Testis (tissue), 3 donors: ENCODE data around the gene RNF213. TPM values are rescaled to one million over a fixed set of nuclear protein-coding genes. Genes with fewer than 3 reads are reported as not detected.

Experiments used
- DNase-seq: peaks from one replicate; pipeline ENCODE4 v3.0.0-alpha.2; 2019
- H3K27ac ChIP-seq, 2 donors: fragments of 200-600 bp; sonication (generic); one replicate each; pipeline ENCODE4 v1.5.1; 2019
- H3K27me3 ChIP-seq: fragments of 200-600 bp; sonication (generic); one replicate; pipeline ENCODE4 v1.5.1; 2019
- H3K36me3 ChIP-seq: fragments of 200-600 bp; sonication (generic); one replicate; pipeline ENCODE4 v1.5.1; 2017; ENCODE audit warnings: low read depth; ENCODE audit errors: missing control alignments
- H3K4me1 ChIP-seq: fragments of 200-600 bp; sonication (generic); one replicate; pipeline ENCODE4 v1.5.1; 2019
- H3K4me3 ChIP-seq, 2 donors: fragments of 200-600 bp; sonication (generic); one replicate each; pipeline ENCODE4 v1.5.1; 2017 to 2019
- H3K9me3 ChIP-seq: fragments of 200-600 bp; sonication (generic); one replicate; pipeline ENCODE4 v1.5.1; 2017
- CTCF ChIP-seq, 3 experiments: fragments of 450-650 bp in 2 of 3; fragments of 200-600 bp in 1 of 3; sonication (generic) in 1 of 3; IDR thresholded peaks; one replicate each; pipeline ENCODE4 v1.5.1; 2016 to 2019; ENCODE audit warnings: antibody characterized with exemption in 3 of 3, mild to moderate bottlenecking in 2 of 3, moderate library complexity in 1 of 3
- POLR2A ChIP-seq: fragments of 450-650 bp; IDR thresholded peaks from one replicate; pipeline ENCODE4 v1.6.1; 2017; ENCODE audit warnings: antibody characterized with exemption, mild to moderate bottlenecking, moderate library complexity
- WGBS, 2 donors: methylation state at CpG; one replicate each; pipeline ENCODE4 v1.1.5; 2018; 5-methylcytosine and 5-hydroxymethylcytosine counted together
- intact Hi-C: fragments of 100-400 bp; cut with DNase I; formaldehyde crosslinking; loops from one replicate; pipeline ENCODE4 v1.15.1; 2023; ENCODE audit warnings: low total_unique reads
- polyA plus RNA-seq: library from polyadenylated mRNA; stranded (reverse); fragments of 350-450 nt; fragmentation: Illumina TruSeq; extraction: RNeasy Lipid Tissue Mini Kit (QIAGEN cat#74804); gene quantifications from one replicate; pipeline ENCODE4 v1.2.3, GENCODE V29; 2014; ENCODE audit warnings: low read depth, low replicate concordance; ENCODE audit not compliant: insufficient read depth
- total RNA-seq, 2 donors: library from RNA; depleted of rRNA; stranded (reverse); fragments of >200 nt; gene quantifications; one replicate each; pipeline ENCODE4 v1.2.3, GENCODE V29; 2016

The RNF213 gene
- total and polyA plus RNA-seq, 3 donors from 2014 or later = 25.3 to 68.9 (median 66.9) TPM

GRCh38 chr17:80262291-80262690 is 1.6 kb downstream of the RNF213 start:
- no peak for DNase-seq
- no peaks in the 10 kb centered on the region for H3K9me3 ChIP-seq
- H3K4me3 ChIP-seq = no peak overlapping the region
- TF ChIP-seq CTCF (IDR thresholded peaks at IDR 0.05) (no peak), POLR2A (no peak)
- peak overlapping the region; percentile 96 to 99 for H3K27ac ChIP-seq
- intact Hi-C loops = no loop called here
- no peaks in the 10 kb centered on the region for H3K27me3 ChIP-seq
- WGBS, 2 donors = 36 to 58% methylated on average over 3 of the region's 3 CpGs
- H3K4me1 ChIP-seq = peaks cover 23% of the 10 kb centered on the region
- no peaks in the 10 kb centered on the region for H3K36me3 ChIP-seq

- peaks cover 23% of the 10 kb centered on the region for H3K4me1 ChIP-seq
- no peak for DNase-seq
- no peaks in the 10 kb centered on the region for H3K36me3 ChIP-seq
- H3K27ac ChIP-seq = peak overlapping the region; percentile 59 to 96
- no peaks in the 10 kb centered on the region for H3K9me3 ChIP-seq
- no peak overlapping the region for H3K4me3 ChIP-seq
- WGBS, 2 donors = 53 to 70% methylated on average over 3 to 8 of the region's 8 CpGs
- H3K27me3 ChIP-seq = no peaks in the 10 kb centered on the region
- intact Hi-C loops = no loop called here
- no peak for TF ChIP-seq CTCF (IDR thresholded peaks at IDR 0.05)
- no peak for TF ChIP-seq POLR2A
Observed at GRCh38 chr17:80262775-80263244, 2.2 kb downstream of the RNF213 start.

DNA sequence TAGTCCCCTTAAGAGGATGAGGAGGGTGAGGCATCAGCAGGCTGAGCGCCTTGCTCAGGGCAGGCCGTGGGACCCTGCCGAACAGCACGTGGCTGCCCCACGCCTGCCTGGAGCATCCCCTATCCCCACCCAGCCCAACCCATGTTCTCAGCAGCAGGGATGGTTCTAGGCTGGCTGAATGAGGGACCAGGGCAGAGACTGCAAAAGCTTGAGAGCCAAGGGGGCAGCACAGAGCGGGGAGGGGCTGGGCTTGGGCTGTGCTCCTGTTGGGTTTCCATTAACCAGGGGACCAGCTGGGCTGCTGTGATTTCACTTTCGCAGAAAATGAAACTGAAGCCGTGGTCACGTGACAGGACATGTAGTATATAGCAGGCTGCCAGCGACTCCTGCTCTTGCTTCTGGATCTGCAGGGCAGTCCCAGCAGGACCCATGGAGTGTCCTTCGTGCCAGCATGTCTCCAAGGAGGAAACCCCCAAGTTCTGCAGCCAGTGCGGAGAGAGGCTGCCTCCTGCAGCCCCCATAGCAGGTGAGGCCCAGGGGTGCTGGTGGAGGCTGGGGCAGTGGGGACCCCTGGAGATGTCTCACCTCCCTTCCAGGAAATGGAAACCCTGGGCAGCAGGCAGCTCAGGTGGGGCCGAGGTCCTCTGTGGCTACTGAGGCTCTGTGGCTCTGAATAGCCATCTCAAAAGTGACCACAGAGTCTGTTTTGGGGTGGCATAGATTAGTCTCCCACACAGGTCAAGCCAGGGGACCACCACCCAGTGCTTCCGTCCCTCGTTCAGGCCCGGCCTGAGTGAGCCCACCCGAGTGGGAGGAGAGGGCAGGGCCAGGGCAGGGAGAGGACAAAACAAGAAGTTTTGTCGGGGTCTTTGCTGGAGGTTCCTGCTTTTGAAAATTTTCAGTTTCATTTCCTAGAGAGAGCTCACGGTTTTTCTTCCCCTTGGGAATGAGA is 2.9 kb downstream of the RNF213 start:
- Histone ChIP-seq H3K4me3 (peak overlapping the region; percentile 31 to 34), H3K27ac (peak overlapping the region; percentile 59 to 96), H3K27me3 (no peaks in the 10 kb centered on the region), H3K4me1 (peaks cover 23% of the 10 kb centered on the region), H3K9me3 (no peaks in the 10 kb centered on the region), H3K36me3 (no peaks in the 10 kb centered on the region)
- peak; percentile 90 for DNase-seq
- no peak for TF ChIP-seq POLR2A
- TF ChIP-seq CTCF (IDR thresholded peaks at IDR 0.05) = no peak
- WGBS, 2 donors = 45 to 46% methylated on average over 10 to 19 of the region's 19 CpGs
- intact Hi-C loops = no loop called here

DNA sequence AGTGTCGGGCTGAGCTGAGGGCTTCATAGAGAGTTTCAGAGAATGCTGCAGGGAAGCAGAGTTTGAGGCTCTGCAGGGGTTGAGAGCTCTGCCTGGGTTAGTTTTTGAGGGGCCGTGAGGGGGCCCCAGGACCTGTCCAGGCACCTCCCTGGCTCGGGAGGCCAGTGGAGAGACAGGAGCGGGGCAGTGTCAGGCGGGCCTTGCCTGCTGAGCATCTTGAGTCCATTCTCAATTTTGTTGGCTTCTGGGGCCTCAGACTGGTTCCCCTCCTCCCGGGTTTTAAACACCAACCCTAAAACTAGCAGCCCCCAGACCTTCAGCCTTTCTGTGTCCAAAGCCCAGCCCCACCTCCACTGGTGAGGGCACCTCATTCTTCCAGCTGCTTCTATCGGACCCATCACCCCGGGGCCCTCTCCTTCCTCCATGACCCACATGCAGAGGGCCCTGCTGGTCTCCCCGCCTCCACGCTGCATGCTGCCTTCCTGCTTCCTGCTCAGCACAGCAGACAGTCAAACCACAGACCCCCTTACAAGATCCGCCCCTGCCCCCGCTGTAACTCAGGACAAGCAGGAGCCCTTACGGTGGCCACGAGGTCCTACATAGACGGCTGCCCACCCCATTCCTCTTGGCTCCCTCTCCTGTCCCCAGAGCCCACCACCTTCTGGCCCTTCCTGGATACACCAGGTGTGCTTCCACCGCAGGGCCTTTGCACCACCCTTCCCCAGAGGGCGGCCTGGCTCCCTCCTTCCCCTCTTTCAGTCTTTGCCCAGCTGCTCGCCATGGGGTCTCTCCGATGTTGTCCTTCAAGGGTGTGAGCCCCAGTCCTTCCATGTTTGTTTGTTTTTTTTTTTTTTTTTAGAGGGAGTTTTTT is 3.8 kb downstream of the RNF213 start:
- no peaks in the 10 kb centered on the region for H3K9me3 ChIP-seq
- DNase-seq = no peak
- H3K27me3 ChIP-seq = no peaks in the 10 kb centered on the region
- intact Hi-C loops = no loop called here
- H3K4me1 ChIP-seq = peaks cover 23% of the 10 kb centered on the region
- no peaks in the 10 kb centered on the region for H3K36me3 ChIP-seq
- H3K4me3 ChIP-seq = peak overlapping the region in 1 of 2 donors; percentile 34
- peak overlapping the region in 1 of 2 donors; percentile 59 for H3K27ac ChIP-seq
- TF ChIP-seq POLR2A = no peak
- TF ChIP-seq CTCF (IDR thresholded peaks at IDR 0.05) = no peak
- WGBS, 2 donors = 82 to 84% methylated on average over 19 of the region's 19 CpGs
